GM18511 (cell line): ENCODE results near the gene ZNF493.

Experiments used
- ATAC-seq: cut with Tn5 transposase; IDR thresholded peaks from one replicate; pipeline ENCODE4 v1.9.1; 2021; ENCODE audit warnings: mild to moderate bottlenecking, moderate library complexity; ENCODE audit not compliant: unreplicated experiment

The ZNF493 gene

DNA sequence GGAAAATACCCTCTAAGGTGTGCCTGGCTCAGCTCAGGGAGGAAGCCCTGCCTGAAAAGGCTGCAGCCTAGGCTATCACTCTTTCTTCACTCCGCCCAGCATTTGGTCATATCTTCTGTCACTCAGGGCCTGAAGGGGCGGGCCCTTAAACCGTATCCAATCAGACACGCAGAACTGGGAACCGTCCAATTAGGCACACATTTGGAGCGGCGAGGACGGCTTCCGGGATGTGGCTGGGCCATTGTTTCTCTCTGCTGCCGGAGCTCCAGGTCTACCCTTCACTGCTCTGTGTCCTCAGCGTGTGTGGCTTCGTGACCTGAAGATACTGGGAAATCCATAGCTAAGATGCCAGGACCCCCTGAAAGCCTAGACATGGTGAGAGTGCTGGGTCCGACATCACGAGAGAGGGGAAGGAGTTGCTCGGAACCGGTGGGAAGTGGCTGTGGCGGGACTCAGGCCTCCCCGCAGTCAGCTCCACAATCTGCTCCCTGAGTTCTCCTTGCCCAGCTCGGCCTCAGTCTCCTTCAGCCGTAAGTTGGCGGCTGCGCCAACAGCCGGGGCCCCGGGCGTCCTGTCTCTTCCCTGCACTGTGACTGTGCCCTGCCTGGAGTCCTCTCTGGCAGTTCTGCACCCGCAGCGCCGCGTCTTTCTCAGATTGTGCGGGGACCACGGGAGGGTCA lies at the start of gene ZNF493:
Gene ZNF493, plus strand, starts transcription at position 241 of the 680 bp plus-strand sequence. Its CDS starts 105 bp downstream, at position 346.
- ATAC-seq, result peak; percentile 100

DNA sequence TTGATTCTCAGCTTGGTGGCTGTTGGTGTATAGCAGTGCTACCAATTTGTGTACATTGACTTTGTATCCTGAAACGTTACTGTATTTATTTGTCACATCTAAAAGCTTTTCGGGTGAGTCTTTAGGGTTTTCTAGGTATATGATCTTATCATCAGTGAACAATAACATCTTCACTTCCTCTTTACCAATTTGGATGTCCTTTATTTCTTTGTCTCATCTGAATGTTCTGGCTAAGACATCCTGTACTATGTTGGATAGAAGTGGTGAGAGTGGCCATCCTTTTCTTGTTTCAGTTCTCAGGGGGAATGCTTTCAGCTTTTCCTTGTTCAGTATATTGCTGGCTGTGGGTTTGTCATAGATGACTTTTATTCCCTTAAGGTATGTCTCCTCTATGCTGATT lies 44.1 kb upstream of the ZNF493 start:
- ATAC-seq, result no peak

DNA sequence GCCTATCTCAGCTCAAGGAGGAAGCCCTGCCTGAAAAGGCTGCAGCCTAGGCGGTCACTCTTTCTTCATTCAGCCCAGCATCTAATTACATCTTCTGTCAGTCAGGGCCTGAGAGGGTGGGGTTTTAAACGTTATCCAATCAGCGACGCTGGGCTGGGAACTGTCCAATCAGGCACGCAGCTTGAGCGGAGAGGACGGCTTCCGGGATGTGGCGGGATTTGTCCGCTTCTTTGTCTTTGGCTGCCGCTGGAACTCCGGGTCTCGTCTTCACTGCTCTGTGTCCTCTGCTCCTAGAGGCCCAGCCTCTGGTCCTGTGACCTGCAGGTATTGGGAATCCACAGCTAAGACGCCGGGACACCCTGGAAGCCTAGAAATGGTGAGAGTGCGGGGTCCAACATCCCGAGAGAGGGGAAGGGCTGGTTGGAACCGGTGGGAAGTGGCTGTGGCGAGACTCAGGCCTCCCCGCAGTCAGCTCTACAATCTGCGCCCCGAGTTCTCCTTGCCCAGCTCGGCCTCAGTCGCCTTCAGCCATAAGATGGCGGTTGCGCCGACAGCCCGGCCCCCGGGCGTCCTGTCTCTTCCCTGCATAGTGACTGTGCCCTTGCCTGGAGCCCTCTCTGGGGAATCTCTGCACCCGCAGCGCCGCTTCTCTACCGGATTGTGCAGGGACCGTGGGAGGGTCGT lies 38.0 kb upstream of the ZNF493 start, which contains the start of gene ZNF738:
Gene ZNF738, plus strand, starts transcription at position 233 of the 684 bp plus-strand sequence. Its CDS starts 141 bp downstream, at position 374.
- ATAC-seq, result peak; percentile 97

DNA sequence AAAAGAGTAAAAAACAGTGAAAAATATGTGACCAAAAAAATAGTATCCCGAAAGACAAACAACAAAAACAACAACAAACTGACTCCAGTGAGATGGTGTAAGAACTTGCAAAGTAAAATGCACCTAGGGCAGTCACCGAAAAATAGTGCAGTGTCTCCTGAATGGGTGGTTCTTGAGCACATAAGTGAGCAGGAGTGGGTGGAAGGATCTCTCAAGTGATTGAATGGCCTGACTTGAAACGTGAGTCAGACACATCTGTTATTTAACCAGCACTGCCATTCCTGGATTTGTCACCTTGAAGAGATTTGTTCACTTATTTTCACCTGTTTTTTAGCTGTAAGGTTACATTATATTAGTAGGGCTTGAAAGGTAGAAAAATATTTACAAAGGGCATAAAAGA lies 34.6 kb upstream of the ZNF493 start:
- no peak for ATAC-seq

DNA sequence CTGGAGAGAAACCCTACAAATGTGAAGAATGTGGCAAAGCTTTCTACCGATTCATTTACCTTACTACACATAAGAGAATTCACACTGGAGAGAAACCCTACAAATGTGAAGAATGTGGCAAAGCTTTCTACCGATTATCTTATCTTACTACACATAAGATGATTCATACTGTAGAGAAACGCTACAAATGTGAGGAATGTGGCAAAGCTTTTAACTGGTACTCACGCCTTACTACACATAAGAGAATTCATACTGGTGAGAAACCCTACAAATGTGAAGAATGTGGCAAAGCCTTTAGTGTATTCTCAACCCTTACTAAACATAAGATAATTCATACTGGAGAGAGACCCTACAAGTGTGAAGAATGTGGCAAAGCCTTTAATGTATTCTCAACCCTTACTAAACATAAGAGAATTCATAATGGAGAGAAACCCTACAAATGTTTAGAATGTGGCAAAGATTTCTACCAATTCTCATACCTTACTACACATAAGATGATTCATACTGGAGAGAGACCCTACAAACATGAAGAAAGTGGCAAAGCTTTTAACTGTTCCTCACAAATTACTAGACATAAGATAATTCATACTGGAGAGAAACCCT lies 12.9 kb upstream of the ZNF493 start:
- ATAC-seq, result no peak

DNA sequence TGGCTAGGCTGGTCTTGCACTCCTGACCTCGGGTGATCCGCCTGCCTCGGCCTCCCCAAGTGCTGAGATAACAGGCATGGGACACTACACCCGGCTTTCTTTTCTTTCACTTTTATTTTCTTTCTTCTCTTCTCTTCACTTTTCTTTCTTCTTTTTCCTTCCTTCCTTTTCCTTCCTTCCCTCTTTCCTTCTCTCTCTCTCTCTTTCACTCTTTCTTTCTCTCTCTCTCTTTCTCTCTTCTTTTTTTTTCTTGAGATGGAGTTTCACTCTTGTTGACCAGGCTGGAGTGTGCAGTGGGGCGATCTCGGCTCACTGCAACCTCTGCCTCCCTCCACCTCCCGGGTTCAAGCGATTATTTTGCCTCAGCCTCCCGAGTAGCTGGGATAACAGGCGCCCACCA lies 812 bp upstream of the ZNF493 start:
- ATAC-seq, result no peak

DNA sequence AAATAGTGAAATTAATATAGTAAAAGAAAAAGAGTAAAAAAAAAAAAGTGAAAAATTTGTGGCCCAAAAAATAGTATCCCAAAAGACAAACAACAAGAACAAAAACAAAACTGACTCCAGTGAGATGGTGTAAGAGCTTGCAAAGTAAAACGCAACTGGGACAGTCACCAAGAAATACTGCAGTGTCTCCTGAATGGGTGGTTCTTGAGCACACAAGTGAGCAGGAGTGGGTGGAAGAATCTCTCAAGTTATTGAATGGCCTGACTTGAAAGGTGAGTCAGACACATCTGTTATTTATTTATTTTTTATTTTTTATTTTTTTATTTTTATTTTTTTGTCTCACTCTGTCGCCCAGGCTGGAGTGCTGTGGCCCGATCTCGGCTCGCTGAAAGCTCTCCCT lies 1.9 kb downstream of the ZNF493 start:
- no peak for ATAC-seq

DNA sequence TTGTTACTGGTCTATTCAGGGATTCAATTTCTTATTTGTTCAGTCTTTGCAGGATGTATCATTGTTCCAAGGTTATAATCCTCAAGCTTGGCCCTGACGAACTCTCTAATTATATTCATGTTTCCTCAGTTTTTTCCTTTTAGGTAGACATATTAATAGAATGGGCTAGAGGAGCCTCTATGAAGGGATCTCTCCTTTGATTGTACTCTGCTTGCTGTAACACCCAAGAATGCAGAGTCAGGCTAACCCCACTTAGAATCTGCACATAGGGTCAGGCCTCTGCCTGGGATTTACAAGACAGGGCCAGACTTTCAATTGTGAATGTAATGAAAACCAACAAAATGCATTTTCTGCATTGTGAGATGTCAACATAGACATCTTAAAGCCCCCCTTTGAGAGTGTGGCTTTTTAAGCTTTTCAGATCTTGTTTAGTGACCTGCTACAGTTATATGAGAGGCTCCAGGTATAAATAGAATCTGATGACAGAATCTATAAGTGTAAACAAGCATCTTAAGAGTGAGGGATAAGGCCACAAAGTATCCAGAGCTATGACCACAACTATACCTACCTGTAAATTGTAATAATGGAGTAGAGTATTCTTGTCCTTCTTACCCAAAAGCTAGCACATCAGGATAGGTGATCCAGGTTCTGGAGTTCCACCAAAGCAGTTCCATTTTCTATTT lies 5.5 kb downstream of the ZNF493 start:
- ATAC-seq, result no peak

DNA sequence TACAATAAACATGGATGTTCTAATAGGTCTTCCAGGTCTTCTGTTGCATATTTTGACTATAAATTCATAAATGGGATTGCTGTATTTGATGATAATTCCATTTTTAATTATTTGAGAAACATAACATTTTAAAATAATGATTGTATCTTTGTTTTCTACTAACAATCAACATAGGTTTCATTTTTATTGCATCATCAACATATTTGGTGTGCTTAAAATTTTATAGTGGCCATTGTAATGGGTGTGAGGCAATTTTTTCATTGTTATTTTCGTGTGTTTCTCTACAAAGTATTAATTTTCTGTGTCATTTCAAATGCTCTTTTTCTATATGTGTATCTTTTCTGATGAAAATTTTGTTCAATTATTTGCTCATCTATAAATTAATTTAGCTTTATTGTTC lies 13.2 kb downstream of the ZNF493 start:
- no peak for ATAC-seq

DNA sequence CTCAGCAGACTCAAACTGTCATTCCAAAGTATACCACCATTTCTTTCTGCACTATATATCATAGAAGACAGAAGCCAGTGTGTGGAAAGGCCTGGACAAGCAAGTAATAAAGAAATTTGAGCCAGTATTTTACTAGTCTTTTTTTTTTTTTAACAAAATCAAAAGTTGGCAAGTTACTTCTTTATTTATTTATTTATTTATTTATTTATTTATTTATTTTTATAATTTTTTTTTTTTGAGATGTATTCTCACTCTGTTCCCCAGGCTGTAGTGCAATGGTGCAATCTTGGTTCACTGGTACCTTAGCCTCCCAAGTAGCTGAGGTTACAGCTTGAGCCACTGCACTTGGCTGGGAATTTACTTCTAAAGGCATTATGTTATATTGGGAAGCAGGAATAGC lies 25.3 kb downstream of the ZNF493 start:
- ATAC-seq, result no peak

DNA sequence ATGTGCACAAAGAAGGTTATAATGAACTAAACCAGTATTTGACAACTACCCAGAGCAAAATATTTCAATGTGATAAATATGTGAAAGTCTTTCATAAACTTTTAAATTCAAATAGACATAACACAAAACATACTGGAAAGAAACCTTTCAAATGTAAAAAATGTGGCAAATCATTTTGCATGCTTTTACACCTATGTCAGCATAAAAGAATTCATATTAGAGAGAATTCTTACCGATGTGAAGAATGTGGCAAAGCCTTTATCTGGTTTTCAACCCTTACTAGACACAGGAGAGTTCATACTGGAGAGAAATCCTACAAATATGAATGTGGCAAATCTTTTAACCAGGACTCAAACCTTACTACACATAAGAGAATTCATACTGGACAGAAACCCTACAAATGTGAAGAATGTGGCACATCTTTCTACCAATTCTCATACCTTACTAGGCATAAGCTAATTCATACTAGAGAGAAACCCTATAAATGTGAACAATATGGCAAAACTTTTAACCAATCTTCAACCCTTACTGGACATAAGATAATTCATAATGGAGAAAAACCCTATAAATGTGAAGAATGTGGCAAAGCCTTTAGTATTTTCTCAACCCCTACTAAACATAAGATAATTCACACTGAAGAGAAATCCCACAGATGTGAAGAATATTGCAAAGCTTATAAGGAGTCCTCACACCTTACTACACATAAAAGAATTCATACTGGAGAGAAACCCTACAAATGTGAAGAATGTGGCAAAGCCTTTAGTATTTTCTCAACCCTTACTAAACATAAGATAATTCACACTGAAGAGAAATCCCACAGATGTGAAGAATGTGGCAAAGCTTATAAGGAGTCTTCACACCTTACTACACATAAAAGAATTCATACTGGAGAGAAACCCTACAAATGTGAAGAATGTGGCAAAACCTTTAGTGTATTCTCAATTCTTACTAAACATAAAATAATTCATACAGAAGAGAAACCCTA lies 26.4 kb downstream of the ZNF493 start:
- ATAC-seq, result no peak

DNA sequence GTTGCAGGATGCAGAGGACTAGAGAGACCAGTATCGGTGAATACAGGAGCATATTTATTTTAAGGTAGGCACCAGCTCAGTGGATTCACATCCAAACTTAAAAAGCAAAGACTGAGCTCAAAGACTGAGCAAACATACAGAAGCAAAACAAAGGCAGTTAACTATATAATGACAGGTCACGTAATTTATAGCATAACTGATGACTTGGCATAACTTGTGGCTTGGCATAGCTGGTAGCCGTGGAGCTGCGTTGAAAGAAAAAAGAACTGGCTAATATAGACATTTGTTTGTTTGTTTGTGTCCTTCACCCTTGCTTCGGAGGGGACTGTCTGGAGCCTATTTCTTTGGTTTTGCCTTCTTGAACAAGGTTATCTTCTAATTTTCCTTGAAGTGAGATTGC lies 33.7 kb downstream of the ZNF493 start:
- no peak for ATAC-seq

DNA sequence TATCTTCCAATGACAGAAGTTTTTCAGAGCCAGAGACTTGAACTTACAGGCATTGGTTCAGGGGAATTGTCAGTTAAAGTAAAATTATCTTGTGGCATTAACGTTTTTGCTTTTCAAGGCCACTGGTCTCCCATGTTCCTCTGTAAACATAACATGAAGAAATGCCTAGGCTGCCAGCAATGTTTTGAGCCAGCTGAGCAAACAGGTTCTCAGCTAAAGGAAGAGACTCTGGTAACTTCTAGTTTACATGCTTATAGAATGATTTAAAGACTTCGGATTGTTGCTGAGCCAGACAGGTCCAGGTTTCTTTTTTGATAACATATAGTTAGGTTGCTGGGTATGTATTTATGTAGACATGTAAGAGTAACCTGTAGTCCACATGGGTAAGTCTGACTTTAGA lies 35.7 kb downstream of the ZNF493 start:
- ATAC-seq, result no peak

DNA sequence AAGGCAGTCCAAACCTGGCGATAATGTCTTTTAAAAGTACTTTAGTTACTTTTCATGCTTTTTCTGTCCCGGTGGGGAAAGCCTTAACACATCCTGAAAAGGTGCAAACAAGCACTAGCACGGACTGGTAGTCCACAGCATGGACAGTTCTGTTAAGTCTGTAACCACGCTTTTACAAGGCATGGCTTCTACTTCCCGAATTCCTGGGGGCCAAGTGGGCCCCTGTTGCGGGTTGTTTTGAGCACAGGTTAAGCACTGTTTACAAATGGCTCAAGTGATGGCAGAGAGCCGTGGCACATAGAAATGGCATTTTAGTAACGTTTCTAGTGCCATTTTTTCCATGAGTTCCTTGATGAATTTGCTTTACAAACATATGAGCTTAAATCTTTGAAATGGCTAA lies 37.6 kb downstream of the ZNF493 start:
- ATAC-seq, result no peak

DNA sequence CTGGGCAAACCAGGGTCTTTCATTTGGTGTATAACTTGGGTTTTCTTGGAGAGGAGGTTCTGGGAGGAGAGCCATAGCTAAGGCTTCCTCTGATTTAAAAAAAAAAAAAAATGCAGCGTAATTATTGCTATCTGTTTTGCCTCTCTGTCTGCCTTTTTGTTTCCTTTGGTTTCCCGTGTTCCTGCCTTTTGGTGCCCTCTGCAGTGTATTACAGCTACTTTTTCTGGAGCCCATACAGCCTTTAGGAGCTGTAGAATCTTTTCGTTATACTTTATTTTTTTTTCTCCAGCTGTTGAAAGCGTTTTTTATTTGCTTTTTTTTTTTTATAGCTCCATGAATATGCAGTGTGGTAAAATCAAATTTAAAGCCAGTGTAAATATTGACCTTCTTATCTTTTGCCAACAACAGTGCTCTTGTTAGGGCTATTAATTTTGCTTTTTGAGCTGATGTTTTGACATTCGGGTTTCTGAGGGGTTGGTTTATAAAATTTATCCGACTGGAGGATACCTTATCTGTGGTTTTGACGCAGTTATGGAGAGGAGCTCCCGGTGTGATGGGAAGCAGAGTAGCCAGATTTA lies 38.1 kb downstream of the ZNF493 start:
- ATAC-seq, result no peak

DNA sequence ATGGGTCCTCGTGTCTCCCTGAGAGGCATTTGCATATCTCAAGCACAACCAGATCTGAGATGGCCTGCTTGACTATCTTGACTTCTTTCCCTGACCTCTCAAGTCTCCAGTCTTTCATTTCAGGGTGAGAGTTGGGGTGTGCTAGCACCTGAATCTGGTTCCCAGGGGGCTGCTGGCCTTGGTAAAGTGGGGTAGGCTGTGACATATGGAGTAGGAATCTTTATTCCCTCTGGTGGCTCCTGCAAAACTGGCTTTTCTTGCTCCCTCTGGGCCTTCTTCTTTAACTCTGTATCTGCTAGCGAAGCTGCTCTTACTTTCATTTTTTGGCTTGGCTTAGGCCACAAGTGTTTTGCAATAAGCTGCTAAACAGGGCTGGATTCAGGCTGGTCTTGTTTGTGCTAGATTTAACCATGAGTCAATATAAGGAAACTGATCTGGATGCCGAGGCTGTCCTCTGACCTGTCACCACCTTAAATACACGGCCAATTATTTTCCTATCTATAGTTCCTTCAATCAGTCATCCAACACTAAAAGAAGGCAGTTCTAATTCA lies 42.3 kb downstream of the ZNF493 start:
- no peak for ATAC-seq

DNA sequence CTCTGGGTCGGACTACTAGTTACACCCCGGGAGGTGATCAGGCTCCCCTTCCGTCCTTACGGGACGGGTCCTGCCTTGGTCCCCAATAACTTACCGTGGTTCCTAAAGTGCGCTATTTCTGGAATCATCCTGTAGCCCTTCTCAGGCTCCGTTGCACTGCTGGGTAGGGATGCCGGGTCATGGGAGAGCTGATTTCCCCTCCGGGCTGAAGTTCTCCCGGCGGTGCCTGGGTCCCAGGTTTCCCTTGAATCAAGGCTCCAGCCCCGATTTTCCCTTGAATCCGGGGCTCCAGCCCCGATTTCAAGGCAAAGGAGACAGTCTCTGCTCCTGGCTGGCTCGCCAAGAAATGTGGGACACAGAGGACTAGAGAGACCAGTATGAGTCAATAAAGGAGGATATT lies 43.4 kb downstream of the ZNF493 start:
- no peak for ATAC-seq

DNA sequence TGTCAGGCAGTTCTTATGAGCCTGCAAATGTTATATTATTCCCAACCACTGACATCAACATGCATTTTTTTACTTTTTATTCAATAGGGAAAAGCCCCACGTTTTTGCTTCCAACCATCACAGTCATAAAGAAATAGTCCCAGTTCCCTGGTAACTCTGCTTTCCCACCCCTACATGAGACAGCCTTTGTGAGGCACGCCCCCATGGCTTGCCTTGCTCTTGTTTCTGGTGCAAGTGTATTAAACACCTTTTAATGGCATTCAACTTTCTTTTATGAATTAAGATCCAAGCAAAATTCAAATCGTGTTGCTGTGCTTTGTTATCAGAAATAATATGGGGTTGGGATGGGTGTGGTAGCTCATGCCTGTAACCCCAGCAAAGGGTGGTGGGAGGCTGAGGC lies 54.3 kb downstream of the ZNF493 start:
- ATAC-seq, result no peak

DNA sequence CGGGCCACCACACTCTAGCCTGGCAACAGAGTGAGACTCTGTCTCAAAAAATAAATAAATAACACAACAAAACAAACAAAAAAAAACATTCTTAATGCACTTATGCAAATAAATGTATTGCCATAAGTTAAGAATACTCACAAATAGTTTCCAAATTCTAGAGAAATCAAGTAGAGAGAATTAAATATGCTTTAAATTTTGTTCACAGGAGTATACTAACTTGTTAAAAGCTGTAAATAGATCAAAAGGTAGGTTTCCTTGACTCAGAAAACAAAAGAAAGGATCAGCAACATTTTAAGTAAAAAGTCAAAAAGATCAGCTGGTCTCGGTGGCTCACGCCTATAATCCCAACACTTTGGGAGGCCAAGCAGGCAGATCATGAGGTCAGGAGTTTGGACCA lies 58.0 kb downstream of the ZNF493 start:
- no peak for ATAC-seq

DNA sequence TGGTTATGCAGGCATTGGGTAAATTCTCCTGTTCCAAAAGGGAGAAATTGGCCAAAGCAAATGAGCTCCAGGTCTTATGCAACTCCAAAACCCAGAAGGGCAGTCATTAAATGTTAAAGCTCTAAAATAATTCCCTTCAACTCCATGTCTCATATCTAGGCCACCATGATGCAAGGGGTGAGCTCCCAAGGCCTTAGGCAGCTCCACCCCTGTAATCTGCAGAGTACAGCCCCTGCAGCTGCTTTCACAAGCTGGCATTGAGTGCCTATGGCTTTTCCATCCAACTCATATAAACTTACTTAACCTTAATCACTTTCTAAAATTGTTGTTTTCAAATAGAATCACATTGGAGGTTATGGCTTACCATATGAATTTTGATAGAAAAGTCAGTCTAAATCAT lies 63.8 kb downstream of the ZNF493 start:
- ATAC-seq, result no peak
